Stimulated activated CD8-positive, alpha-beta memory T cell treated with anti-CD3 and anti-CD28 coated beads, Interleukin-4, amount 100 ng/mL, for 1 hour (primary cell): Measurements from ENCODE around the gene AKAP13.

Experiments
- DNase-seq, 2 donors: peaks; one replicate each; pipeline ENCODE4 v3.0.0-alpha.2; 2020; ENCODE audit warnings: low read depth in 2 of 2, low spot score in 1 of 2

Gene AKAP13

DNA sequence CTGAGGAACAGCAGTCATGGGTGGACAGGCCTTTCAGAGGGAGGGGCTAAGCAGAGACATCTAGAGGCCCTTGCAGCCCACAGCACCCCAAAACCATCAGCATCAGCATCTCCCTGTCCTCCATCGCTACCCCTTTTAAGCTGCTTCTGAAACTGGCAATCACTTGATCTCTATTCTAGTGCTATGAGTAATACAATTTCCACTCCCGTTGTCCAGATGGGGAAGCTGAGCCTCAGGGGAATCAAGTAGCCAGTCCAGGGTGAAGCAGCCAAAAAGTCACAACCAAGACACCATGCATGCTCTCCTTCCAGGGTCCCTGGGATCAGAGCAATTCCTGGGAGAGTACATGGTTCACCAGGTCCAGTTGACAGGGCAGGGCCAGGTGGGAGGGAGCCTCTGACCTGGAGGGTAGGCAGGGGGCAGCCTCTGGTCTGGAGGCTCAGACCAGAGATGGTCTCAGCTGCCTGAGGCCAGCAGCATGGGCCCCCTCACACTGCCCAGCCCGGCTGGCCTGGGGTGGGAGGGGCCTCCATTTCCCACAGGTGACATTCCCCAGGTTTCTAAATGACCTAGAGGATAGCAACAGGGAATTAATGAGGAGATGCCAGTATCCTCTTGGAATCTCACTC lies 384.4 kb downstream of the AKAP13 start:
- DNase-seq = no peak

- DNase-seq = no peak
Observed at GRCh38 chr15:85766001-85766831, 385.8 kb downstream of the AKAP13 start.

- DNase-seq = no peak
Observed at GRCh38 chr15:85767785-85768529, 387.6 kb downstream of the AKAP13 start.

DNA sequence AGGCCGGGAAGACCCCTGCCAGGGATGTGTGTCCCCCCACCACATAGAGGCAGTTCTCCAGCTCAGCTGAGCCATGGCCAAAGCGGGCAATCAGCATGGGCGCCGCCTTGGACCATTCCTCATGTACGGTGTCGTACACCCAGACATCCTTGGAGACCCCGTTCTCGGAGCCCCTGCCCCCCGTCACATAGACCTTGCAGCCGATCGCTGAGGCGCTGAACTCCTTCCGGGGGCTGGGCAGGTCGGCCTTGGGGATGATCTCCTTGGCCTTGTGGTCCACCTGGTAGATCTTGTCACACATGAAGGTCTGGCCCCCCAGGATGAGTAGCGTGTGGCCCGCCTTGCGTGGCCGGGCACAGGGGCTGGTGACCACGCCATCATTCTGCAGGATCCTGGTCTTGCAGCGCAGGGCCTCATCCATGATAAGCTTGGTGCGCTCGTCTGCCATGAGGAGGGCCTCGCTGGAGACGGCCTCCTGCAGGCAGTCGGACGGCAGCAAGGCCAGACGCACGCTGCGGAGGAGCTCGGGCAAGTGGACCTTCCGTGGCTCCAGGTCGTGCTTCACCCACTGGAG lies 388.3 kb downstream of the AKAP13 start:
- DNase-seq = no peak

- DNase-seq = no peak
Observed at GRCh38 chr15:85769182-85769900, 388.9 kb downstream of the AKAP13 start.

DNA sequence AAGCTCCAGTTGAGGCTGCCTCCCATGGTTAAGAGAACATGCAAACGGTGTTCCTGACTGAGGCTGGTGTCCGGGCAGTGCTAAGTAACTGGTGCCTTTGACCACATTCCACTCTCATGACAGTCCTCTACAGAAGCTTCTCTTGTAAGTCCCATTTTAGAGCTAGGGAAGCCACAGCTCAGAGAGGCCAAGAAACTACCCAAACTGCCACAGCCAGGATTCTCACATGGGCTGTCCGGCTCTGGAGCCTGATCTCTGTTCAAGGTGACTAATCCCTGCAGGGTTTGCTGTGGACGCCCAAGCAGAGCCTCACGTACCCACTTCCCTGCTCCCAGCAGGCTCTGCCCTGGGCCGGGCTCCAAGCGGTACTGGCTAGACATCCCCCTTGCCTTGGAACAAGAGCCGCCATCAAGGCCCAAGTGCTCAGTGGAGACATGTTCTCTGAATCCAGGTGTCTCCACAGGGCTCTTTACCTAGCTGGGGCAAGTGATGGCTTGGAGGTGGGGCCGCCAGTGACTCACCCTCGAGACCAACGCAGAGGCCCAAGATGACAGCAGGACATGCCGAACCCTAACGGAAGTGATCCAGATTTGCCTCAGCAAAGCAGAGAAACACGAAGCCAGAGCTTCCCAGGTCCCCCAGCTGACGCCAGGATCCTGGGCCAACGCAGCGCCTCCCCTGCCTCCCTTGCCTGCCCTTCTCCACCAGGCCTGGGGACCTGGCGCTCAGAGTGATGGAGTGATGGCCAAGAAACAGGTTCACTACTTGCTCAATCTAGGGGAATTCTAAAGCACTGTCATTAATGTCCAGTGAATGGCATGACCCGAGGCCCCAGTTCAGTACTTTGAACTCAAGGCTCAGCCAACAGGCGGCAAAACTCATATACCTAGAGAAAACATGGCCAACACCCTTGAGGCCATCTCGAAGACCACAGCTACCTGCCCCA lies 390.0 kb downstream of the AKAP13 start:
- DNase-seq = no peak

DNA sequence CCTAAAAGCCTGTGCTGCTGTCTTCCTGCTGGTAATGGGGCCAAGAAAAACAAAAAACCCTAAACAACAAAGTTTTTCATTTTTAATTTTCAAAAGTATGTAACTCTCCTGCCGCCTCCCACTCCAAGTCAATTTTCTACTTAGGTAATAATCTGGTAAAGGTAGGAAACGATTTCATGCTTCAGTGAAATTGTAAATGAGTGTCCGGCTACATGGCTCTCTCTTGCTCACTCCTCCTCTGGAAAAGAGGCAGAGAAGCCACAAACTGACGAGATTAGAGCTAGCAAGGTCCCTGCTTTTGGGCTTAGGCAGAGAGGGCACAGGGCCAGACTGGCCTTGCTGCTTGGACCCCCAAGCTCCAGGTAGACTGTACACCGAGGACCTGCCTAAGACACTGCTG lies 390.9 kb downstream of the AKAP13 start:
- no peak for DNase-seq

GRCh38 chr15:85771781-85772445 lies 391.5 kb downstream of the AKAP13 start:
- DNase-seq = no peak

DNA sequence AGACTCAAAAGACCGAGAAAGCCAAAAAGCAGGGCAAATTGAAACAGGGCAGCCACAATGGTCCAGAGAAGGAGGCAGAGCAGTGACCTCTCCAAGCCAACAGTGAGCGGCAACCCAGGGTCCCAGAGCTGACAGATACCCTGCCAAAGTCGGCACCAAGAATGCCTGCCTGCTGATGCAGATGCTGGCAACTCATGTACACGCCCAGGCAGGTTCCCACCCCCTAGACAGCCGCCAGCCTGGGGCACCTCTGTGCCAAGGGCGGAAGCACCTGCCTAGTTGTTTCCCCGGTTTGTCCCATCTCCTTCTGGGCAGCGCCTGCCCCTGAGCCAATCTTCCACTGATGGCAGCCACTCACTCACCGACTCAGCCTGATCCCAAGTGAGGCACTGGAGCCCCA lies 392.3 kb downstream of the AKAP13 start:
- DNase-seq = no peak

GRCh38 chr15:85773249-85773648 lies 392.8 kb downstream of the AKAP13 start:
- no peak for DNase-seq

GRCh38 chr15:85773970-85774369 lies 393.6 kb downstream of the AKAP13 start:
- no peak for DNase-seq

- DNase-seq = no peak
Observed at GRCh38 chr15:85777250-85778106, 397.1 kb downstream of the AKAP13 start.

DNA sequence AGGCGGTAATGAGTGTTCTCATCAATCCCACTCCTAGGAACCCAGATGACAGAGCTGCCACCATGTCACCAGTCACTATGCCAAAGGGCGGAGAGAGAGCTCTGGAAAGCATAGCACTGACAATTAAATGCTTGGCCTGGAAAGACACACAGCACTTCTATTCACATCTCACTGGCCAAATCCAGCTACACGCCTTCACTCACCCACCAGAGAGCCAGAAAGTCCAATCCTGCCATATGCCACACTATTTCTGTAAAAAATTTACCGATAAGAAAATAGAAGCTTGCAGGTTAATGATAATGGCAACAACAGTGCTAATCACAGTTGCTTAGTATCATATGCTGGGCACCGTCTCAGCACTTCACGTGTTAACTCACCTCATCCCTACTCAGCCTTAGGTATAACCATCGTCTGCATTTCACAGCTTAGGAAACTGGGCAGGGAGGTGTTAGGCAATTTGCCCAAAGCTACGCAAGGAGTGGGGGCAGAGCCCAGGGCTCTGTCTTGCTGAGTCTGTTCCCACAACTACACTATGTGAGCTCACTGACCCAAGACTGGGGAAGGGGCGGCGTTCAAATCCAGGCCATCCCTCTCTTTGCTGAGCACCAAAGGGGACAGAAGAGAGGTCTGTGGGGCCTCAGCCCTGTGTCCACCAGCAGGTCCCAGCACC lies 397.8 kb downstream of the AKAP13 start:
- DNase-seq = no peak

GRCh38 chr15:85779249-85779648 lies 398.8 kb downstream of the AKAP13 start:
- DNase-seq = no peak

GRCh38 chr15:85780225-85780985 lies 400.0 kb downstream of the AKAP13 start:
- no peak for DNase-seq

DNA sequence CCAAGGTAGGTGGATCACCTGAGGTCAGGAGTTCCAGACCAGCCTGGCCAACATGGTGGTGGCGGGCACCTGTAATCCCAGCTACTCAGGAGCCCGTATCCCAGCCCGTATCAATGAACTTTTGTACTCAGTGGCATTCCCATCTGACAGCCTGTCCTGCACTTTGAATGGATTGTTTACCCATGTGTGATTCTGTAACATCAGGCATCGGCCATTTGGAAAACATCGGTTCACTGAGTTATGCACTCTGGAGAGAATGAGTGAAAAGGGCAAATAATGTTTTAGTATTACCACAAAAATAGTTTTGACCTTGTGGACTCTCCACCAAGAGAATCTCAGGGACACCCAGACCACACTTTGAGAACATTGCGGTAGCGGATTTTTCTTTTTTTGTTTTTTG lies 400.7 kb downstream of the AKAP13 start:
- no peak for DNase-seq

GRCh38 chr15:85782064-85782463 lies 401.7 kb downstream of the AKAP13 start:
- no peak for DNase-seq
